Osteoblast (primary cell): ENCODE results near the gene SLC25A39. TPM values are rescaled to one million over a fixed set of nuclear protein-coding genes. Genes with fewer than 3 reads are reported as not detected.

Experiments used
- DNase-seq: peaks from one replicate; pipeline ENCODE4 v3.0.0; 2011; ENCODE audit warnings: low spot score, mixed read lengths; ENCODE audit not compliant: insufficient read length; ENCODE audit errors: missing footprints
- H2AFZ ChIP-seq: 2 replicates; pipeline ENCODE4 v1.6.0; 2011; ENCODE audit warnings: mild to moderate bottlenecking, low read length
- H3K27ac ChIP-seq: 2 replicates; pipeline ENCODE4 v1.5.1; 2011; ENCODE audit warnings: mild to moderate bottlenecking, low read depth, low read length, moderate library complexity
- H3K27me3 ChIP-seq: 2 replicates; pipeline ENCODE4 v1.6.0; 2012; ENCODE audit warnings: mild to moderate bottlenecking, control low read depth, inconsistent platforms, low read length, moderate library complexity; ENCODE audit not compliant: insufficient read depth
- H3K36me3 ChIP-seq: 2 replicates; pipeline ENCODE4 v1.5.1; 2011; ENCODE audit warnings: mild to moderate bottlenecking, low read length, control low read depth, moderate library complexity; ENCODE audit not compliant: insufficient read depth
- H3K4me1 ChIP-seq: 2 replicates; pipeline ENCODE4 v1.5.1; 2011; ENCODE audit warnings: mild to moderate bottlenecking, low read length, control low read depth, moderate library complexity; ENCODE audit not compliant: insufficient read depth
- H3K4me2 ChIP-seq: 2 replicates; pipeline ENCODE4 v1.6.0; 2011; ENCODE audit warnings: mild to moderate bottlenecking, low read length; ENCODE audit not compliant: insufficient read depth
- H3K4me3 ChIP-seq: fragments of 200-600 bp; sonication (generic); 3 replicates; pipeline ENCODE4 v1.5.1; 2012; ENCODE audit warnings: mild to moderate bottlenecking, low read length, inconsistent platforms; ENCODE audit not compliant: insufficient read depth
- H3K79me2 ChIP-seq: 2 replicates; pipeline ENCODE4 v1.6.0; 2012; ENCODE audit warnings: mild to moderate bottlenecking, low read length, control low read depth, inconsistent platforms; ENCODE audit not compliant: insufficient read depth
- H3K9me3 ChIP-seq: 2 replicates; pipeline ENCODE4 v1.5.1; 2011; ENCODE audit warnings: low read depth, low read length, control low read depth
- H4K20me1 ChIP-seq: 2 replicates; pipeline ENCODE4 v1.6.0; 2012; ENCODE audit warnings: mild to moderate bottlenecking, low read length, control low read depth; ENCODE audit not compliant: insufficient read depth
- total RNA-seq: library from RNA; depleted of rRNA; stranded (reverse); fragments of >200 nt; gene quantifications from 2 replicates; pipeline ENCODE4 v1.2.3, GENCODE V29; 2012
- TF ChIP-seq, protein P1 (sequence below): IDR thresholded peaks from 2 replicates; pipeline ENCODE4 v1.5.1; 2011; ENCODE audit warnings: mild to moderate bottlenecking, low read depth, low read length, moderate library complexity; ENCODE audit errors: extremely low read depth

The SLC25A39 gene
- total RNA-seq, 1 donor: 60.1 TPM

DNA sequence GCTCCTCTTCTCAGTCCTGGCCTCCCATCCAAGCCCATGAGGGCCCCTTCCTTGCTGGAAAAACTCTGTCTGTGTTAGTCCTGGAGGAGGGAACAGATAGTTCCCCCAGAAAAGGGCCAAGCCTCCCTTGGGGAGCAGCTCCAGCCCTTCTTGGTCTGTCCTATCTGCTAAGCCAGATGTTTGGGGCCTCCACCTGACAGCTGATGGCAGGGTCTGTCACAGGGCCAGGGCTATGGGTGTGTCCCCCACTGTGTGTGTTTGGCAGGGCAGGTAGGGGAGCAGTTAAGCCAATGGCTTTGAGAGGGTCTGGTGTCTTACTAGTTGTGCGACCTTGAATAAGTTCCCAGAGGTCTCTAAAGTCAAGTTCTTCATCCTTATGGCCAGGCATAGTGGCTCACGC lies 43.1 kb downstream of the SLC25A39 start:
- TF ChIP-seq, protein P1, sequence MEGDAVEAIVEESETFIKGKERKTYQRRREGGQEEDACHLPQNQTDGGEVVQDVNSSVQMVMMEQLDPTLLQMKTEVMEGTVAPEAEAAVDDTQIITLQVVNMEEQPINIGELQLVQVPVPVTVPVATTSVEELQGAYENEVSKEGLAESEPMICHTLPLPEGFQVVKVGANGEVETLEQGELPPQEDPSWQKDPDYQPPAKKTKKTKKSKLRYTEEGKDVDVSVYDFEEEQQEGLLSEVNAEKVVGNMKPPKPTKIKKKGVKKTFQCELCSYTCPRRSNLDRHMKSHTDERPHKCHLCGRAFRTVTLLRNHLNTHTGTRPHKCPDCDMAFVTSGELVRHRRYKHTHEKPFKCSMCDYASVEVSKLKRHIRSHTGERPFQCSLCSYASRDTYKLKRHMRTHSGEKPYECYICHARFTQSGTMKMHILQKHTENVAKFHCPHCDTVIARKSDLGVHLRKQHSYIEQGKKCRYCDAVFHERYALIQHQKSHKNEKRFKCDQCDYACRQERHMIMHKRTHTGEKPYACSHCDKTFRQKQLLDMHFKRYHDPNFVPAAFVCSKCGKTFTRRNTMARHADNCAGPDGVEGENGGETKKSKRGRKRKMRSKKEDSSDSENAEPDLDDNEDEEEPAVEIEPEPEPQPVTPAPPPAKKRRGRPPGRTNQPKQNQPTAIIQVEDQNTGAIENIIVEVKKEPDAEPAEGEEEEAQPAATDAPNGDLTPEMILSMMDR: no peak
- H3K4me2 ChIP-seq: no peak overlapping the region
- DNase-seq: no peak

DNA sequence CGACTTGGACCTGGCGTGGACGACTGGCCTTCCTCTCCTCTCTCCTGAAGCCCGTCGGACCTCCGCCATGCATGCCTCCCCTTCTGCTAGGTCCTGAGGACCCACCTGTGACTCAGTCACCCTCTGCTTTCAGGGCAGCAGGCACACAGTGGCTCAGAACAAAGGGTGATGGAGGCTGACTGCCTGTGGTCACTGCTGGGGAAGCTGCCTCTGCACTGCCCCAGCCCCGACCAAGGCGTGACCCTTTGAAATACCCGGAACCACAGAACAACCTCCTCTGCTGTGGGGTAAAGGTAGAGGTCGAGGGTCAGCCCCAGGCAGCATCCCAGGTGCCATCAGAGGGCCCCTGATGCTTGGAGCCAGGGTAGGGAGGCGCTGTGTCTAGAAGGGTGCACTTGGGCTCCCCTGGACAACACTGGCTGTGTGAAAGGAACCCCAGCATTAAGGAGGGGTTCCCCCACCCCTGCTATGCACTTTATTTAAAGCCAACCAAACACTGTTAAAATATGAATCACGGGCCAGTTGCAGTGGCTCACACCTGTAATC lies 44.2 kb downstream of the SLC25A39 start:
- Histone ChIP-seq H2AFZ (peak overlapping the region; percentile 65), H3K27me3 (no peaks in the 10 kb centered on the region), H3K4me3 (no peak overlapping the region), H3K9me3 (no peaks in the 10 kb centered on the region), H3K36me3 (no peaks in the 10 kb centered on the region), H3K27ac (peak overlapping the region; percentile 56), H3K4me1 (peaks cover 12% of the 10 kb centered on the region), H4K20me1 (no peaks in the 10 kb centered on the region), H3K79me2 (no peaks in the 10 kb centered on the region), H3K4me2 (no peak overlapping the region)
- TF ChIP-seq, protein P1: no peak
- no peak for DNase-seq

More for the DNA sequence above, 43.1 kb downstream of the SLC25A39 start:
- Histone ChIP-seq H3K4me3 (no peak overlapping the region), H2AFZ (no peak overlapping the region), H3K27ac (no peak overlapping the region), H3K79me2 (no peaks in the 10 kb centered on the region), H3K4me1 (peaks cover 12% of the 10 kb centered on the region), H3K27me3 (no peaks in the 10 kb centered on the region), H3K36me3 (no peaks in the 10 kb centered on the region), H3K9me3 (no peaks in the 10 kb centered on the region), H4K20me1 (no peaks in the 10 kb centered on the region)

DNA sequence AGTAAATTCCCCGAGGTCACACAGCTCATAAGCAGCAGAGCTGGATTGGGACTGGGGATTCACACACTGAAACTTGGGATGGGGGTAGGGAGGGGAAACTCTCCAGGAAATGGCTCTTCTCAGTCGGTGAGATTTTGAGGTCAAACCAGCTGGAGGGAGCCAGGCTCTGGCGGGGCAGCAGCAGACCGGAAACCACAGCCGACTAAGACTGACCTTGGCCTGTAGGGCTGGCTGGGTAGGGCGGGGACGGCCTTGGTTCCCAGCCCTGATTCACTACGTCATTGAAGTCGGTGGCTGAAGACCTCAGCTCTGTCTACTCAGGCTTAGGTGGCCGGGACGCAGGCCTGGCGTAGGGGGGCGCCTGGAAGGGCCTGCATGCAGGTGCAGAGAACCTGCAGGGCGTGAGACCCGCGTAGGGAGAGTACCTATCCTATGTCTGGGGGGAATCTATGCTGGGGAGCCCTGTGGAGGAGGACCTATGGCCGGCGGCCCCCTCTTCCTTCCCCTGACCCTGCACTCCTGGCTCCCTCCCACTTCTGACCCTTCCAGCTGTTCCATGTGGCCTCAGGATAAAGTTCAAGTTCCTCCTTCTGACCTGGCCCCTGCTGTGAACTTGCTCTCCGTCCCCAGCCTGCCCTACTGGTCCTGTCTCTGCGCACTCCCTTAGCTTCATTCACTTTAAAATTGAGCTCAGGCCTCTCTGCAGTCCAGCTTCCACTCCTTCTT lies 44.8 kb downstream of the SLC25A39 start:
- Histone ChIP-seq H3K79me2 (no peaks in the 10 kb centered on the region), H2AFZ (peak overlapping the region; percentile 65), H3K27ac (peak overlapping the region; percentile 60), H3K4me3 (no peak overlapping the region), H4K20me1 (no peaks in the 10 kb centered on the region), H3K9me3 (no peaks in the 10 kb centered on the region), H3K27me3 (no peaks in the 10 kb centered on the region), H3K4me1 (peaks cover 12% of the 10 kb centered on the region), H3K36me3 (no peaks in the 10 kb centered on the region), H3K4me2 (peak overlapping the region; percentile 64)
- TF ChIP-seq, protein P1: no peak
- DNase-seq: peak; percentile 93

DNA sequence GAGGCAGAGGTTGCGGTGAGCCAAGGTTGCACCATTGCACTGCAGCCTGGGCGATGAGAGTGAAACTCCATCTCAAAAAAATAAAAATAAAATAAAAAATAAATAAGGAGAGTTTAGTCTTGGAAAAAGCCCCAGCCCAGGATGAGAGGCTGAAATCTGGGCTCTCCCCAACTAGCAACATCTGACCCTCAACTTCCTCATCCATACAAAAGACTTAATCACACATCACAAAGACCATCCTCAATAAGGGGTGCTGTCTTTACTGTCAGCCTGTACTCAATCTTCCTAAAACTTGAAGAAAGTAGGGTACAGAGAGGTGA lies 45.3 kb downstream of the SLC25A39 start:
- peaks cover 12% of the 10 kb centered on the region for H3K4me1 ChIP-seq
- H4K20me1 ChIP-seq: no peaks in the 10 kb centered on the region
- H3K36me3 ChIP-seq: no peaks in the 10 kb centered on the region
- no peak overlapping the region for H3K4me3 ChIP-seq
- H3K9me3 ChIP-seq: no peaks in the 10 kb centered on the region
- H3K27ac ChIP-seq: peak overlapping the region; percentile 60
- H3K27me3 ChIP-seq: no peaks in the 10 kb centered on the region
- TF ChIP-seq, protein P1: no peak
- DNase-seq: no peak
- peak overlapping the region; percentile 65 for H2AFZ ChIP-seq
- no peaks in the 10 kb centered on the region for H3K79me2 ChIP-seq
- peak overlapping the region; percentile 64 for H3K4me2 ChIP-seq
